HG03060 (cell line): ENCODE data around the gene OLIG1.

Experiments
- ATAC-seq: cut with Tn5 transposase; IDR thresholded peaks from one replicate; pipeline ENCODE4 v1.9.1; 2021; ENCODE audit warnings: low read depth, moderate number of reproducible peaks; ENCODE audit not compliant: unreplicated experiment

The OLIG1 gene

GRCh38 chr21:33030633-33031032 lies 39.3 kb upstream of the OLIG1 start:
- ATAC-seq = no peak

DNA sequence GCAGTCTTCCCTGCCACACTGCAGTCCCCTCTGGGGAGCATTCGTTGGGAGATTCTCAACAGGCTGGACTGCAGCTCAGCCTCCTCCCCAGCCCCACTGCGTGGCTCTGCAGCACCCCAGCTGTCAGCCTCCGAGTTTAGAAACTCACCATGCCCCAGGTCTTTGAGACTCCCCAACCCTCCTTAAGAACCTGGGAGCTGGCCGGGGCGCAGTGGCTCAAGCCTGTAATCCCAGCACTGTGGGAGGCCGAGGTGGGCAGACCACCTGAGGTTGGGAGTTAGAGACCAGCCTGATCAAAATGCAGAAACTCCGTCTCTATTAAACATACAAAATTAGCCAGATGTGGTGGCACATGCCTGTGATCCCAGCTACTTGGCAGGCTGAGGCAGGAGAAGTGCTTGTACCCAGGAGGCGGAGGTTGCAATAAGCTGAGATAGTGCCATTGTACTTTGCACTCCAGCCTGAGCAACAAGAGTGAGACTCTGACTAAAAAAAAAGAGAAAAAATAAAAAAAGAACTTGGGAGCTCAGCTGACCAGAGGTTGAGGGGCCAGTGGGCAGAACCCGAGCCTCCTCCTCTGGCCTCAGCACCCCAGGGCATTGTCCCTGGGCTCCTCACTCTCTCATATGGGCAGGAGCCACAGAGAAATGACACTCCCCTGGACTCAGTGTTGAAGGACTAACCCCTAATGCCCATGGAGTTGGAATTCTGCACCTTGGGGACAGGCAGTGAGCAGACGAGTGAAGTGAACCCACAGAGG lies 38.6 kb upstream of the OLIG1 start:
- ATAC-seq = no peak

DNA sequence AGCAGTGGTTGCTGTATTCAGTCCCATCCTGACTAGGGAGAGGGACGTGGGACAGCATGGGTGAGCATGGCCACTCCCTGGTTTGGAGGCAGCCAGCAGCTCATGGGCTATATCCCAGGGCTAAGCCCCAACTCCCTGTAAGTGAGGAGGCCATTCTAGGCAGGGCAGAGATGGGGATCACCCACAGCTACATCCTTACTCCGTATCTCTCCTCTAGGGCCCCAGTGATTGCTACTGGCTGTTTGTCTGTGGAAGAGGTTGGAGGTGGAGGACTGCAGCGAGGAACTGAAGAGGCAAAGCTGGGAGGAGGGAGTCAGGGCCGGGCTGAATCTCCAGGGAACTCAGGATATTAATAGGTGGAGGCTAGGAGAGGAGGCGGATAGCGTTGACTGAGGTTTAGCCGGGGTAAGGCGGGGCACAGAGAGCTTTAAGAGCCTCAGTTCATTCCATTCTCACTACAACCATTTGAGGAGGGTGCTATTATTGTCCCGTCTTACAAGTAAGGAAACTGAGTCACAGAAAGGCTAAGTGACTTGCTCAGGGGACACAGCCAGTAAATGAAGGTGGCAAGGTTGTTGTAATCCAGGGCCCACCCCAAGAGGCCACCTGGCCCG lies 37.4 kb upstream of the OLIG1 start:
- no peak for ATAC-seq

DNA sequence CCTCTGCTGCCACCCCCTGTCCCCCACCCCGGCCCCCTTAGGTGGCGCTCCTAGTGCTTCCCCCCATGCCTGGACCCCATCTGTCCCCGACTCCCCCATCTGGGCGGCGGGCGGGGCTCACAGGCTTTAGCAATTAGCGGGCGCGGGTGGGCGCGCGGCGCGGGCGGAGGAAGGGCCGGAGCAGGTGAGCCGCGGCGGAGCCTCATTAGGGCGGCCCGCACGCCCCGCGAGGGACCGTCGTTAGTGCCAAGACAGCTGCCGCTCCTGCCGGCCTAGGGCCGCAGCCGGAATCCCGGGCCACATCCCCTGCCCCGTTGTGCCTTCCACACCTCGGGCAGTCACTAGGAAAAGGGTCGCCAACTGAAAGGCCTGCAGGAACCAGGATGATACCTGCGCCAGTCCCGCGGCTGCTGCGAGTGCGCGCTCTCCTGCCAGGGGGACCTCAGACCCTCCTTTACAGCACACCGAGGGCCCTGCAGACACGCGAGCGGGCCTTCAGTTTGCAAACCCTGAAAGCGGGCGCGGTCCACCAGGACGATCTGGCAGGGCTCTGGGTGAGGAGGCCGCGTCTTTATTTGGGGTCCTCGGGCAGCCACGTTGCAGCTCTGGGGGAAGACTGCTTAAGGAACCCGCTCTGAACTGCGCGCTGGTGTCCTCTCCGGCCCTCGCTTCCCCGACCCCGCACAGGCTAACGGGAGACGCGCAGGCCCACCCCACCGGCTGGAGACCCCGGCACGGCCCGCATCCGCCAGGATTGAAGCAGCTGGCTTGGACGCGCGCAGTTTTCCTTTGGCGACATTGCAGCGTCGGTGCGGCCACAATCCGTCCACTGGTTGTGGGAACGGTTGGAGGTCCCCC lies 36.6 kb upstream of the OLIG1 start:
- ATAC-seq = no peak

GRCh38 chr21:33033961-33034413 lies 36.0 kb upstream of the OLIG1 start:
- no peak for ATAC-seq

- no peak for ATAC-seq
Observed at GRCh38 chr21:33035147-33035546, 34.8 kb upstream of the OLIG1 start.

DNA sequence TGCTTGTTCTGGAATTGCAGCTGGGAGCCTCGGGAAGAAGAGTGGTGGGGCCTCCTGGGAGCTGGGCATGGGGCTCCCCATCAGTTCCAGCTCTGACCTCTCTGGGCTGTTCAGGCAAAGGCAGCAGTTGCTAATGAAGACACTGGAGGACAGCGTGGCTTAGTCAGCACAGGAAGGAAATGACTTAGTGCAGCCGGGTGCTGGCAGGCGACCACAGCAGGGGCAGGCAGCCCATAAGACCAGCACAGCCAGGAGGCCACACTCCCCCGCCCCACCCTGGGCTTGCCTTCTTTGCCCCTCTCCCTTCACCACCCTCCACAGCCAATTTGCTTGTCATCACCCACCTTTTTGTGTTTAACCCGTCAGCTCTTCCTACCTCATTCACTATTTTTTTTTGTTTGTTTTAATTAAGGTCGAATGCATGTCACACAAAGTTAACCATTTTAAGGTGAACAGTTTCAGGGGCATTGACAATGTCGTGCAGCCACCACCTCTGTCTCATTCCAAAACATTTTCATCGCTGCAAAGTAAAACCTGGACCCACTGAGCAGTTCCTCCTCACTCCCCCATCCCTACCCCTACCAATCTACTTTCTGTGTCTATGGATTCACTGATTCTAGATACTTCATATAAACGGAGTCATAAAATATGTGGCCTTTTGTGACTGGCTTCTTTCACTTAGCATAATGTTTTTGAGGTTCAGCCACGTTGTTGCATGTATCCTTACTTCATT lies 33.3 kb upstream of the OLIG1 start:
- no peak for ATAC-seq

- no peak for ATAC-seq
Observed at GRCh38 chr21:33037501-33037900, 32.4 kb upstream of the OLIG1 start.

DNA sequence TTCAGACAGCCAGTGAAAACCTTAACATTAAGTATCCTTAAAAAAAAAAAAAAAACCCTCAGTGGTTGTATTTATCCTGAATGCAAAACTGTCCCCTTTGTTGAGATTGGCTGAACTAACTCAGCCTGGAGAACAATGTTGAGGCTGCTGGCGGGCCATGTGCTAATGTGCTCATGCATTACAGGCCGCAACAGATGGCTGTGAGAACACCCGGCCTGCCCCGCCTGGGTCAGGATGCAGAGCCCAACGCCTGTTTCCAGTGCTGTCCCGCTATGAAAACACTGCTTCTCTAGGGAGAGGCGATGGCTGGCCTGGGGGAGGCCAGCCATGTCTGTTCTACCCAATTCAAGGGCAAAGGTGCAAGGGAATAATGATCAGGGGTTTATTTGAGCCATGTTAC lies 30.4 kb upstream of the OLIG1 start:
- ATAC-seq = no peak

DNA sequence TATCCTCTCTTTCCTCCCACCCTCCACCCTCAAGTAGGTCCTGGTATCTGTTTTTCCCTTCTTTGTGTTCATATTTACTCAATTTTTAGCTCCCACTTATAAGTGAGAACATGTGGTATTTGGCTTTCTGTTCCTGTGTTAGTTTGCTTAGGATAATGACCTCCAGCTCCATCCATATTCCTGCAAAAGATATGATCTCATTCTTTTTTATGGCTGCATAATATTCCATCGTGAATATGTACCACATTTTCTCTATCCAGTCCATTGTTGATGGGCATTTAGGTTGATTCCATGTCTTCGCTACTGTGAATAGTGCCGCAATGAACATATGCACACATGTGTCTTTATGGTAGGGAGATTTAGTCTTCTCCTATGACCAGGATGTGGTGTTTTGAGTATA lies 29.7 kb upstream of the OLIG1 start:
- no peak for ATAC-seq

DNA sequence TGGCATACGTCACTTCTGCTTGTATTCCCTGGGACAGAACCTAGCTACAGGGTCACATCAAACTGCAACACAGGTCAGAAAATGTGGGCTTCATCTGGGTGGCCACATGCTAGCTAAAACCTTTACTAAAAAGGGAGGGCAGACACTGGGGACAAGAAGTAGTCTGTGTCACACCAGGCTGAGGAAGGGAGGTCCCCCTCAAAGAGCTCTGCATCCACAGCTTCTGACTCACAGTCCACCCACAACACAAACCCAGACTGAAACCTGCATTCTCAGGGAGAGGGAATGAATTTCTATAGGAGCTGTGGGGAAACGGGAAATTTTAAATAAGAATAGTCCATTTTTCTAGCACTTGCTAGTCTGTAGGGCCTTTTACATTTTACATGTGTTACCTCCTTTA lies 28.0 kb upstream of the OLIG1 start:
- ATAC-seq = no peak

DNA sequence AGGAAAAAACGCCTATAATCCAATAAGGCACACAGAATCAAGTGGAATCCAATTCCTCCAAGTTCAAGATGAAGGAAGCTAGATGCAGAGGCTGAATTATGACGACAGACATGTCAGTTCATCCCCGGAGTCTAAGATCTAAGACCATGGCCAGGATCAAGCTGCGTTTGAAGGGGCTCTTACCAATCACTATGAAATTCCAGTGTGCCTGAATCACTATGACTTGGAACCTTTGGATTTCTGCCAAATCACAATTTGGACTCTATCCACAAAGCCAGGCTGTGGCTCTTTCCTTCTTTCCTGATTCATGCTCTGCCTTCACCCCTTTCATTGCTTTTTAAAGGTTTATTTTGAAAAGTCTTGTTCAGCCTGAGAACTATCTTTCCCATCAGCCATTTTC lies 27.1 kb upstream of the OLIG1 start:
- no peak for ATAC-seq

GRCh38 chr21:33046455-33046854 lies 23.5 kb upstream of the OLIG1 start:
- no peak for ATAC-seq

DNA sequence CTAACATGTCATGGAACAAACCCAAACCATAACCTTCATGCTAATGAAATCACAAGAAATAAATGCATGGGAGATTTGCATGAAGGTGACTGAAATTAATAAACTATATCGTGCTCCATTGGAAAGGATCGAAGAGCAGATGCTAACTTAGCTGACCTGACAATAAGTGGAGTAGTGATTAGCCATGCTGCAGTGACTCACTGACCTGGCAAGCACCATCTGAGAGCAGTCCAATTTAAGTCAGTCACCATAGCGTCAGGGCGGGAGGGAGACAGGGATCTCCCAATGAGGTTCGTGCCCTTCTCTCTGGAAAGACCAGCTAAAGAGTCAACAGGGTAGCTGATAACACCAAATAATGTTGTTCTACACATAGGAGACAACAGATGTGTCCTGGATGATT lies 22.7 kb upstream of the OLIG1 start:
- ATAC-seq = no peak

GRCh38 chr21:33051925-33052324 lies 18.0 kb upstream of the OLIG1 start:
- no peak for ATAC-seq

DNA sequence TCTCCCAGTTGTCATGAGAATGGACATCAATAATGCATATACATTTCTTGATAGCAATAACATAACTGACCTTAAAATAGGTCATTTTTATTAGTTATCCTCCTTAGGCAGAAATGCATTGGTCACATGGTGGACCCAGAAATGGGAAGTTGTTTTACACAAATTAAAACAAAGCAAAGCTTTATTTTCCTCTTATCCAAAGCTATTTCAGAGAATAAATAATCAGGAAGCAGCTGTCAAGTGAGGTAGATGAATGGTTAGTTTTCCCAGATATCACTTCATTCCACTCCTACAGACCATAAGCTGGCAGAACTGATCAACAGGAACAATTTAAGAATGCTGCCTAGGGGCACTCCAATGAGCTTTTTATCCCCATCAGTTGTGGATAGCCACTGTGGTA lies 16.0 kb upstream of the OLIG1 start:
- ATAC-seq = no peak

- ATAC-seq = no peak
Observed at GRCh38 chr21:33055991-33056390, 13.9 kb upstream of the OLIG1 start.

GRCh38 chr21:33057385-33057940 lies 12.5 kb upstream of the OLIG1 start:
- ATAC-seq = no peak

DNA sequence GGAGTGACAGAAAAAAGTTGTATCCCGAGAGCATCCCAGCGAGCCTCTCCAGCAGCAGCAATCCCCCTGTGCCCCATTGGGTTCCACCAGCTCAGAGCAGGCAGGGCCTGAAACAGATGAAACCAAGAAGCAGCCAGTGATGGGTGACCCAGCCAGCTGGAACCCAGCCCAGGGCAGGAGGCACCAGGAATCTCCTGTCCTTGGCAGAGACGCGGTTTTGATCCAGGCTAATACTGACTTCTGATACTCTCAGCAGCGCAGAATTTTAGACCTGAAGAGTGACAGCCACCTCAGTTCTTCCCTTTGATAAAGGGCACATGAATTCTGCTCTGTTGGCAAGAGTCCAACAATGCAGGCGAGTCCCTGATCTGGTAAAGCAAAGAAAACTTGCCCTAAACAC lies 11.4 kb upstream of the OLIG1 start:
- no peak for ATAC-seq

GRCh38 chr21:33058957-33059356 lies 11.0 kb upstream of the OLIG1 start:
- ATAC-seq = no peak
